ENCODE measurements around the gene UBL4A.

The UBL4A gene

DNA sequence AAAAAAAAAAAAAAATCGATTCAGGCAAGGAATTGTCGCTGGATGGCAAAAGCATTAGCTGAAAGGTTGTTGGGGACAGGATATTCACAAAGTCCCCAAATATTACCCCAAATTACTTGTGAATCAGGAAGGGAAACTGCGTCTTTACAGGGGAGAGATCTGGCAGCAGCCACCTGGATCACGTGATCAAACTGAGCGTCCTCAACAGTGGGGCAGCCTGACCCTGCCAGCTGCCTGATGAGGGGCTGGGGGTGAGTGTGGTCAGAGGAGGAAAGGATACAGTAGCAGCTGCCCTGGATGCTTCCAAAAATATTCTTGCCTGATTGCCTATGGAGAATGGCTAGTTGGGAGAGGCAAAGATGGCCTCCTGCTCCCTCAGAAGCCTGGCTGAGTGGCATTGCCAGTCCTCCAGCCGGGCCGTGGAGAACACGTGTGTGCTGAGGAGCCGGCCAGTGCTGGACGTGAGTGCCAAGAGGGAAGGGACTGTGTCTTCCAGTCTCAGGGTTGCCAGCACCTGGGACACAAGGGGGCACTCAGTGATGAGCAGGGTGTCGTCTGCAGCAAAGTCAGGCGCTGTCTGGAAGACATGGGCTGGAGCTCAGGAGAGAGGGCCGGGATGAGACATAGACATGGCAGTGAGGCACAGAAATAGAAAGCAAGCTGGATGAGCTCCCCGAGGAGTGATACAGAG, 4.4 kb downstream of the UBL4A start:
- no peak for DNase-seq

DNA sequence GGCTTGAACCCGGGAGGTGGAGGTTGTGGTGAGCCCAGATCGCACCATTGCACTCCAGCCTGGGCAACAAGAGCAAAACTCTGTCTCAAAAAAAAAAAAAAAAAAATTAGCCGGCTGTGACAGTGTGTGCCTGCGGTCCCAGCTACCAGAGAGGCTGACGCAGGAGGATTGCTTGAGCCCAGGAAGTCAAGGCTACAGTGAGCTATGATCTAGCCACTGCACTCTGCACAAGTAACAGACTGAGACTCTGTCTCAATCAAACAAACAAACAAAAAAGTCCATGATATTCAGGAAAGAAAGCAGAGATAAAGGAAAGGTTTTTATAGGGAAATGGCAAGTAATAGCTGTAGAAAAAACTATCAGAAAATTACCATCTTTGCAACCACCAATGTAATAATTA, 5.2 kb downstream of the UBL4A start:
- DNase-seq = no peak

DNA sequence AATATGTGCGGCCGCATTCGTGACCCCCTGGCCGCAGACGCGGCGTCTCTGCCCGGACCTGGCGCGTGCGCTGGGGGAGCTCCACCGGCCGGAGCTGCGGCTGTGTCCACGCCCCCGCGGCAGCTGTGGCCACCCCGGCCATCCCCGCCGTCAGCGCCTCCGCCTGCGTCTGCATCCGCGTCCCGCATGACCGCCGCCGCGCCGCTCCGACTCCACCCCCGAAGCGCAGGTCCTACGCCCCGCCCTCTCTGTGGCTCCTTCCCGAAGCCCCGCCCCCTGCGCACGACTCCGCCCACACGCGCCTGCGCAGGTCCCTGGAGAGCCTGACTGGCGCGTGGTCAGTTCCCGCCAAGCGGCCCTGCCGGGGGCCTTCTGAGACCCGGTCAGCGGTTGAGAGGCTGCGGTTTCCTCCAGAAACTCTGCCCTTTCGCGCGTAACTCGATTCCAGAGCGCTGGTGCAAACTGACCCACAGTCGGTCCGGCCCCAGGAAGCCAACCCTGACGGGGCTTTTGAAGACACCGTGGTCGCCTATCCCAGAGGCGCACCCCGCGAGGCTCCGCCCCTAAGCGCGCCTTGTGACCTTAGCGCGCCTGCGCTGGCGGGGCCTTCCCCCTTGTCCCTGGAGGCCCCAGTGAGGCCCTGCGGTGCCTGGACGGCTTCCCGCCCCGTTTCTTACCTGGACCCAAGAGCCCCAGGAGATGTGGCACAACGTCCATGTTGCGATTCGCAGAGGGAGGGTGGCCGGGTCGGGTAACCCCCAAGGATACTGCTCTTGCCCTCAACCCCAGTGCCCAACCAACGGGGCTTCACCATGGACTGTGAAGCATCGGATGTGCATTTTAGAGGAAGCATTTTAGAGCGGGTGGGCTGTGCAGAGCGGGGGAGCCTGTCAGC, 7.4 kb downstream of the UBL4A start, which contains the start of gene LAGE3:
Gene LAGE3 (minus strand): TSS at position 554 of the 895 bp plus-strand sequence. CDS start 366 bp downstream, at position 188.
- peak; percentile 82 to 92 (median 89) for DNase-seq

DNA sequence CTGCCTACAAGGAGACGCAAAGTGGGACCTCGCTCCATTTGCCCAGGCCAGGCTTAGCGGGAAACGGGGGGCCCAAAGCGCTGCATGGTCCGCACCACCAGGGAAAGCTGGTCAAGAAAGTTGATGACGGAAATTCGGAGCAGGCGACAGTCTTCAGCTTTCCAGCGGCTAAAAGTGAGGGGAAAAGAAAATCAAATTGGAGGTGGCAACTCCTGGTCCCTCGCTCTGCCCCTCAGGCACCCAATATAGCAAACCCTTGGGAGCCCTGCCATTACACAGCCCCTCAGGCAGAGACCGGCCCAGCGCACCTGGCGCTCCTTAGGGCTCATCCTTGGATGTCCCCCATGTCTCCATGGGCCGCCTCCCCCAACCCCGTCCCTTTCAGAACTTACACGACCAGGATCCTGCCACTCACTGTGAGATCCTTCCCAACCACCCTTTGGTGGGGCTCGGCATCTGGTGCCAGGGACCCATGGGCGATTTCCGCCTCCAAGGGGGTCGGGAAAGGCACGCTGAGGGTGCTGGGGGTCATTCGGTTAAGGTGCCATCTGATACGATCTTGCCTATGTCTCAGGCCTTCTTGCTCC, 8.4 kb downstream of the UBL4A start:
- DNase-seq = no peak

DNA sequence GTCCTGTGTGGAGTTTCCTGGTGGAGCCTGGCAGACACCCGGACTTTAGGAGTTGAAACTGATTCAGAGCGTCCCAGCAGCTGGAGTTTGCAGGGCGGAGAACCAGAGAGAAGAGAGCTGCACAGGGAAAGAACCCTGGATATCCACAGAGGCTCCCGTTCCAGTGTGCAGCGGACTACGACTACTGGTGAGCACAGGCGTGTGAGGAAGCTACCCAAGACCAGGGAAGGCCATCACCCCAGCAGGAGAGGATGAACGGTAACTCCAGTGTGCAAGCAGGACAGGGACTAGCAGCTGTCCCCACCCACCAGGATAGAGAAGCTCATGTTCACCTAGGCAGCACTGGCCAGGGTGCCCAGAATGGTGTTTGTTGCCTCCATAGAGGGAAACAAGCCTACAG, 9.6 kb downstream of the UBL4A start:
- DNase-seq = no peak

DNA sequence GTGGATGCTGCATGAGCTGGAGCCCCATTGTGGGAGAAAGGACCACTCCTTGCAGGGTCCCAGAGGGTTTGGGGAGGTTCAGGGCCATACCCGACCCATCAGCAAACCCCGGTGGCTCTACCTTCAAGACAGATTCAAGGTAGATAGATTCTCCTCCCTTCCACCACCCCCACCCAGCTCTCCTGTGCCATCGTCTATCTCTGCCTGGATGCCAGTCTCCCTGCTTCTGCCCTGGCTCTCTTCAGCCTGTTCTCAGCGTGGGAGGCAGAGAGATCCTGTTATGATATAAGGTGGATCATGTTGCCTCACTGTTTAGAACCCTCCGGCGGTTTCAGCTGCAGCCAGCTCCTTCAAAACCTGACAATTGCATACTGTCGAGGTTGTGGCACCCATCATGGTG, 12.7 kb downstream of the UBL4A start:
- no peak for DNase-seq

DNA sequence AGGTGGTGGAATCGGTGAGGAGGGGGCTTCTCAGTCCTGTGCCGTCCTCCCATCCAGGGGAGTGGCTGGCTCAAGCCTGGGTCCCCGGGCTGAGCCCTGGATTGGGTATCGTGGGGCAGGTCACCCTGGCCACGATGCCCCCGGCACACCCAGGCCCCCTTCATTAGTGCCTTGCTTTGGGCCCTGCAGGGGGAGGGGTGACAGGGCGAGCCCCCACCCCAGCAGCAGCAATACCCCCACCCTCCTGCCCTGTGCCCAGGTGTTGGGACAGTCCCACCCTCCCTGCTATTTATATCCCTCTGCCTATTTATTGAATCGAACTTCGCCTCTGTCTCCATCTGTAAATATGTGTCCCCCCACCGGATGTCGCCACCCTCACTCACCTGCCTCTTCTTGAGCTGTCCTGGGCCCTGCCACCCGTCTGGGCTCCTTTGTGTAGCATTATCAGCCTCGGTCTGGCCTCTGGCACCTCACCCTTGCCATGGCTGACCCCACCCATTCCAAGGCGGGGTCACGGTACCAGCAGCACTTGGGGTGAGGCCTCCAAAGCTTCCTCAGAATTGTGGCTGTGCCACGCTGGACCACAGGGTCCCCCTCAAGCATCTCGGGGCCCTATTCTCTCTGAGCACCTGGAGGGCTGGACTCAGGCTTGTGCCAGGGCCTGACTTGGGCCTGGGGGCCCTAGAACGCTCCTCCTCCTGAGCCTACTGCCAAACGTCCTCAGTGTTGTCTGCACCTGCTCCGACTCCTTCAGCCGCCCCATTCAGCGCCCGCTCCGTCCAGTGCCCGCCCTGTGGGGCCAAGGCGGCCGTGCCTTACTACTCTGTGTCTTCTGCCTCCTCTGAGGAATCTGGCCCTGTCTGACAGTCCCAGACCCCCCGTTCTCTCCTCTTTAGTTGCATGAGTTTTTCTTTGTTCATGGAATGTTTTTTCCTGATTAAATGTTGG, 13.5 kb downstream of the UBL4A start:
- DNase-seq = no peak

DNA sequence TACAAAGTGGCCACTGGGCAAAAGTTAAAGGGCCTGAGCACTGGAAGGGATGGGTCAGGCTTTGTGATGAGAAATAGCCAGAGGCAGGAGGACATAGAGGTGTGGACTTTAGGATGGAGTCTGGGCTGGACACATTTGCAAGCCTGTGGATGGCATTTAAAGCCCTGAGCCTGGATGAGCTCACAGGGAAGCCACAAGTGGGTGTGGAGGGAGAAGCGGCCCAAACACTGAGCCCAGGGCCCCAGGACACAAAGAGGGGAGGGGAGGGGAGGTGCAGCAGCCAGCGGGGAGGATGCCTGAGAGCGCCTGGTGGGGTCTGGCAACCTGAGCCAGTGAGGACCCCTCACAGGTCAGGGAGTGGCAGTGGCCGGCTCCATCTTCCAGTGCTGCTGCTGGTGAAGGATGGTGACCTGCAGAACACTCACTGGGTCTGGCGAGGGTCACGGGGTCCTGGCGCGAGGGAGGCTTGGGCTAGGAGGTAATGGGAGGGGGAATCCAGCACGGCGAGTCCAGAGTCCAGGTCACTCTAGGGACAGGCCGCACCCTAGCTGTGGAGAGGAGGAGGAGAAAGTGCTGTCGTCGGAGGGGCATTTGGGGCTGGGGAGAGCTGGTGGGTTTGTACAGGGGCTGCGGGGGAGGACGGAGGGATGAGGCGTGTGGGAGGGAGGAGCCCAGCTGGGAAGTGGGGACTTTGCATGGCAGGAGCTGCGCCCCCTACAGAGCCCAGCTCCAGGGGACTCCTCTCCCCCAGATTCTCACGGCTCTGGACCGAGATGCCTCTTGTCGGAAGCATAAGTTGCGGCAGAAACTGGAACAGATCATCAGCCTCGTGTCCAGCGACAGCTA, 14.4 kb downstream of the UBL4A start:
- DNase-seq = no peak

DNA sequence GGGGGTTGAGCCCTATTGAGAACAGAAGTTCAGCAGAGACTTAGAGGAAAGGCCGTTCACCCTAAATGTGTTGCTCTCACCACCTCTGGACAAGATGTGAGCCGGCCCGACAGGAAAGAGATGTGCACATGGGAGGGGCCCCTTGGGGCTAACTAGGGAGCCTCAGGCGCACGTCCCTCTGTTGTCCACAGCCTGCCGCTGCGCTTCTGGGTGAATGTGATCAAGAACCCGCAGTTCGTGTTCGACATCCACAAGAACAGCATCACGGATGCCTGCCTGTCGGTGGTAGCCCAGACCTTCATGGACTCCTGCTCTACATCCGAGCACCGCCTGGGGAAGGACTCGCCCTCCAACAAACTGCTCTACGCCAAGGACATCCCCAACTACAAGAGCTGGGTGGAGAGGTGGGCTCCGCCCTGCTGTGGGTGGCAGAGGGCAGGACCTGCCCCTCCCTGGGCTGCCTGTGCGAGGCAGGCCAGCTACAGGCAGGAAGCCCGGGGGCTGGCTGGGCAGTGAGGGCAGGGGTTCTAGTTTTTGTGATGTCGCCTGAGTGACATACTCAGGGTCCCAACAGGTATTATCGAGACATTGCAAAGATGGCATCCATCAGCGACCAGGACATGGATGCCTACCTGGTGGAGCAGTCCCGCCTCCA, 15.4 kb downstream of the UBL4A start:
- no peak for DNase-seq

DNA sequence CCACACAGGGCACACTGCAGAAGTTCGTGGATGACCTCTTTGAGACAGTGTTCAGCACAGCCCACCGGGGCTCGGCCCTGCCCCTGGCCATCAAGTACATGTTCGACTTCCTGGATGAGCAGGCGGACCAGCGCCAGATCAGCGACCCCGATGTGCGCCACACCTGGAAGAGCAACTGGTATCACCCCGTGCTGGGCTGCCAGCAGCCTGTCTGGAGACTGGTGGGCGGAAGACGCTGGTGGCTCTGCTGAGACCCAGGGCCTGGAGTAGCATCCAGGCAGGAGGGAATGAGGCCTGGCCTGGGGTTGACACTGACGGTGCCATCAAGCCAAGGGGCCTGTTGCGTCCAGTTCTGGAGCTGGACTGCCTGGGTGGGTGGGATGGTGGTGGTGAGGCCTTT, 16.0 kb downstream of the UBL4A start:
- no peak for DNase-seq

DNA sequence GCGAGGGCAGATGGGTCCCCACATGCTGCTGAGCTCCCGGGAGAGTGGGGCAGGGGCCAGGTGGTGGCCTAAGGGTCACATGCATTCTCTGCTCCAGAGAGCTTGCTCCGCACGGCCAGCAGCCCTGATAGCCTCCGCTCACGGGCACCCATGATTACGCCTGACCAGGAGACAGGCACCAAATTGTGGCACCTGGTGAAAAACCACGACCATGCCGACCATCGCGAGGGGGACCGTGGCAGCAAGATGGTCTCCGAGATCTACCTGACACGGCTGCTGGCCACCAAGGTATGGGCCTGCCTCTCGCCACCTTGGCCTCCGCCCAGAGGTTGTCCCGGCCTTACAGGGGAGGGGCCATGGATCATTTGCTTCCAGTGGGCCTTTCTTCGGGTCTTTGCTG, 16.5 kb downstream of the UBL4A start:
- no peak for DNase-seq

DNA sequence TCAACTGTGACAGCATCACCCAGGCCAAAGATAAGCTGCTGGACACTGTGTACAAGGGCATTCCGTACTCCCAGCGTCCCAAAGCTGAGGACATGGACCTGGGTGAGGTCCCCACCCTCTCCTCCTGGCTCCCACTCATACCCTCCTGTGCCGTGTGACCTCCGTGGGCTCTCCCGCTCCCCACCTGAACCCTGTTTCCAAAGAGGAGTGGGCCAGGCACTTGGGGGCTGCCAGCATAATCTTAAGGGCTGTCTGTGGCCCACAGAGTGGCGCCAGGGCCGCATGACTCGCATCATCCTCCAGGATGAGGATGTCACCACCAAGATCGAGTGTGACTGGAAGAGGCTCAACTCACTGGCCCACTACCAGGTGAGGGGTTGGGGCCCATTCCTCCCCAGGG, 17.3 kb downstream of the UBL4A start:
- no peak for DNase-seq

DNA sequence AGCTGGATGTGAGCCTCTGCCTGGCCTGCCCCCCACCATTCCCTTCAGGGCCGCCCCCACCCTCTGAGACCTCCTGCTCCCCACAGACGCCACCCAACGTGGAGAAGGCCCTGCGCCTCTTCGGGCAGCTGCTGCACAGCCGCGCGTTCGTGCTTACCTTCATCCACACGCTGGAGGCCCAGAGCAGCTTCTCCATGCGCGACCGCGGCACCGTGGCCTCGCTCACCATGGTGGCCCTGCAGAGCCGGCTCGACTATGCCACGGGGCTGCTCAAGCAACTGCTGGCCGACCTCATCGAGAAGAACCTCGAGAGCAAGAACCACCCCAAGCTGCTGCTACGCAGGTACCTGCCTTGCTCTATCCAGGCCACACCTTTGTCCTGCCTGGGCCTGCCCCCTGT, 18.2 kb downstream of the UBL4A start:
- DNase-seq = no peak

DNA sequence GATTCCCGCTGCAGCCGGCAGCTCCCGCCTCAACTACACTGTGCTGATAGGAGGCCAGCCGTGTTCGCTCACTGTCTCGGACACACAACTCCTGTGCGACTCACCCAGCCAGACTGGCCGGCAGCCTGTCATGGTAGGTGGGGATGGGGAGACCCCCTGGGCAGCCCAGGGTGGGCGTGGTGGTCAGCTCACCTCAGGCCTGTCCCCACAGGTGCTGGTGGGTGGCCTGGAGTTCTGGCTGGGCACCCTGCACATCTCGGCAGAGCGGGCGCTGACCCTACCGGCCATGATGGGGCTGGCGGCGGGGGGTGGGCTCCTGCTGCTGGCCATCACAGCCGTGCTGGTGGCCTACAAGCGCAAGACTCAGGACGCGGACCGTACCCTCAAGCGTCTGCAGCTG, 18.9 kb downstream of the UBL4A start:
- no peak for DNase-seq

DNA sequence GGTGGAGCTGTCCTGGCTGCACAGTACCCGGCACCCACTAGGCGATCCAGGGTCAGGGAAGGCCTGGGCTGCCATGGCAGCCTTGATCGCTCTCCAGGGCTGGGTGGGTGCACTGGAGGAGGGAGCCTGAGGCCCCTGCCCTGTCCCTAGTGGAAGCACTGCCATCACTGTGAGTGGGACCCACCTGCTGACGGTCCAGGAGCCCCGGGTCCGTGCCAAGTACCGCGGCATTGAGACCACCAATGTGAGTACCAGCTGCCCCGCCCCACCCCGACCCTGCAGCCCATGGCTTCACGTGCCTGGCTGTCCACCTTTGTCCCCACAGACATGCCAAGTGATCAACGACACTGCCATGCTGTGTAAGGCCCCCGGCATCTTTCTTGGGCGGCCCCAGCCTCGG, 19.5 kb downstream of the UBL4A start:
- DNase-seq = no peak

DNA sequence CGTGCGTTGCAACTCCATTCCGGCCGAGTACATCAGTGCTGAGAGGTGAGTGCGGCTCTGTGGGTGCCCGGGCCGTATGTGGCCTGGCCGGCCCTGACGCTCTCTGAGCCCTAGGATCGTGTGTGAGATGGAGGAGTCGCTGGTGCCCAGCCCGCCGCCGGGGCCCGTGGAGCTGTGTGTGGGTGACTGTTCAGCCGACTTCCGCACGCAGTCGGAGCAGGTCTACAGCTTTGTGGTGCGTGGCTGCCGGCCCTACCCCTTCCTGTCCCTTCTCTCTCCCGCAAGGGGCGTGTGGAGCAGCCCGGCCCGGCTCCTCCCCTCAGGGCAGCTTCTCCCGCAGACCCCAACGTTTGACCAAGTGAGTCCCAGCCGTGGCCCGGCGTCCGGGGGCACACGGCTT, 20.4 kb downstream of the UBL4A start:
- DNase-seq = no peak

DNA sequence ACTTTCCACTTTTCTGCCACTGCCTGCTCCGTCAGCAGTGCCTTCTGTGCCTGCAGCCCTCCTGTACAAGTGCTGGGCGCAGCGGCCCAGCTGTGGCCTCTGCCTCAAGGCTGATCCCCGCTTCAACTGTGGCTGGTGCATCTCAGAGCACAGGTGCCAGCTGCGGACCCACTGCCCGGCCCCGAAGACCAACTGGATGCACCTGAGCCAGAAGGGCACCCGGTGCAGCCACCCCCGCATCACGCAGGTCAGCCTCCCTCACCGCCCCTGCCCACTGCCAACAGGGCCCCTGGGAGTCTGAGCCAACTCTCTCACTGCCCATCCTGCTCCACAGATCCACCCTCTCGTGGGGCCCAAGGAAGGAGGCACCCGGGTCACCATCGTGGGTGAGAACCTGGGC, 20.8 kb downstream of the UBL4A start:
- no peak for DNase-seq

DNA sequence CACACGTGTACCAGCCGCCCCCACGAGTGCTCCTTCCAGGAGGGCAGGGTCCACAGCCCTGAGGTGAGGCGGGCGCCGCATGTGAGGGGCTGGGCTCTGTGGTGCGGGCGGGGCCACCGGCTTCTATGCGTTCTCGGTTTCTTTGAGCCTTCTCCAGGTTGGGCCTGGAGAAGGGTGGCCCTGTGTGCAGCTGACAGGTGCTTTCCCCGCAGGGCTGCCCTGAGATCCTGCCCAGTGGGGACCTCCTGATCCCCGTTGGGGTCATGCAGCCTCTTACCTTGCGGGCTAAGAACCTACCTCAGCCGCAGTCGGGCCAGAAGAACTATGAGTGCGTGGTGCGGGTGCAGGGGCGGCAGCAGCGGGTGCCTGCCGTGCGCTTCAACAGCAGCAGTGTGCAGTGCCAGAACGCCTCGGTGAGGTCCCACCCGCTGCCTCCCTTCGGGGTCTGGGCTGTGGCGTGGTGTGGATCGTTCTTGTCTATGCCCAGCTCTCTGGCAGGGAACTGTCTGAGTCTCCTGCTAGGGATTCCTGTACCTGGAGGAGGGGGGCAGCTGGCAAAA, 21.5 kb downstream of the UBL4A start:
- DNase-seq = no peak

DNA sequence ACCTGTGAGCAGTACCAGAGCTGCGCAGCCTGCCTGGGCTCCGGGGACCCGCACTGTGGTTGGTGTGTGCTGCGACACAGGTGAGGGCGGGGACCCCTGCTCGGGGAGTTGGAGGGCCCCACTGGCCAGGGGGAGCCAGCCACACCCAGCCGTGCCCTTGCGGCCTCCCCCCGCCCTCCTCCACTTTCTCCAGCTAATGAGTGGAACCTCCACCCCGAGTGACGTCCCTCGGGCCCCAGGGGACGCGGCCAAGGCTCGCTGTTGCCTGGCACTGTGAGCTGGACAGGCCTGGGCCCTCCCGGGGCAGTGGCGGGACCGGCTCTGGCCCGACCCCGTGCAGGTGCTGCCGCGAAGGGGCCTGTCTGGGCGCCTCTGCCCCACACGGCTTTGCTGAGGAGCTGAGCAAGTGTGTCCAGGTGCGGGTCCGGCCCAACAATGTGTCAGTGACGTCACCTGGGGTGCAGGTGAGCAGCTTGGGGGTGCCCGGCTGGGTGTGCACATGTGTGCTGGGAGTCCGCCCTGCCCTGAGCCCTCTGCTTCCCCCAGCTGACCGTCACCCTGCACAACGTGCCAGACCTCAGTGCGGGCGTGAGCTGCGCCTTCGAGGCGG, 22.7 kb downstream of the UBL4A start:
- DNase-seq = no peak

DNA sequence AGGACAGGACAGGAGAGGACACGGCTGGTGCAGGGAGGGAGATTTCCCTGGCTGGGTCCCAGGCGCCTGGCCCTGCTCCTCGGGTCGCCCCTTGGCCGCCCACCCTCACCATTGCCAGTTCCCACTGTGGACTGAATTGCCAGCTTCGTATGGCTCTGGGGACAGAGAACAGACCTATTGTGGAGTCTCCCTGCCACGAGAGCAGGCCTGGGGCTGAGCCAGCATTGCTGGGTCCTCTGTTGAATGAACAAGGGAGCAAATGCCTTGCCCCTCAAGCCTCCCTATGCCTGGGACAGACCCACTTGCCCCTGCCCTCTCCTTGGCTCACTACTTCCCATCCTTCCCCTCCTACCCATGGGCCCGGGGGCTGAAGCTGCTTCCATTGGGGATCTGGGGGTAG, 24.0 kb downstream of the UBL4A start:
- DNase-seq = no peak

All from T-helper 1 cell (primary cell).